GM12865 (cell line): ENCODE data around the gene BCAS4.
"Not testable (repeated sequence)": the region's sequence is repeated elsewhere in the genome, so short reads cannot be mapped to it uniquely, and the experiment has no call there.

Experiments used
- DNase-seq: peaks from one replicate; pipeline ENCODE4 v3.0.0; 2010; ENCODE audit warnings: low read depth
- H3K4me3 ChIP-seq: 2 replicates; pipeline ENCODE4 v1.5.1; 2011; ENCODE audit warnings: mild to moderate bottlenecking, low read depth, low read length, control low read depth
- CTCF ChIP-seq: IDR thresholded peaks from 2 replicates; pipeline ENCODE4 v1.5.1; 2011; ENCODE audit warnings: low read length, control low read depth, low read depth, inconsistent platforms; ENCODE audit not compliant: insufficient read depth; ENCODE audit errors: missing control alignments

The BCAS4 gene

GRCh38 chr20:50797142-50797541 lies 2.3 kb downstream of the BCAS4 start:
- no peak for TF ChIP-seq CTCF
- H3K4me3 ChIP-seq: peak overlapping the region; percentile 49

GRCh38 chr20:50798650-50799049 lies 3.8 kb downstream of the BCAS4 start:
- TF ChIP-seq CTCF: no peak
- peak; percentile 35 for DNase-seq
- H3K4me3 ChIP-seq: peak overlapping the region; percentile 71

More at GRCh38 chr20:50797142-50797541, 2.3 kb downstream of the BCAS4 start:
- DNase-seq: no peak

- peak overlapping the region; percentile 71 for H3K4me3 ChIP-seq
- peak; percentile 75 for DNase-seq
- no peak for TF ChIP-seq CTCF
Measured at GRCh38 chr20:50799176-50799889, 4.5 kb downstream of the BCAS4 start.

GRCh38 chr20:50799890-50800550 lies 5.2 kb downstream of the BCAS4 start:
- peak; percentile 81 for DNase-seq
- H3K4me3 ChIP-seq: peak overlapping the region; percentile 71
- no peak for TF ChIP-seq CTCF

GRCh38 chr20:50800986-50801746 lies 6.3 kb downstream of the BCAS4 start:
- DNase-seq: not testable (repeated sequence)

GRCh38 chr20:50801747-50802125 lies 6.9 kb downstream of the BCAS4 start:
- DNase-seq: no peak
- TF ChIP-seq CTCF: no peak
- no peak overlapping the region for H3K4me3 ChIP-seq

More at GRCh38 chr20:50800986-50801746, 6.3 kb downstream of the BCAS4 start:
- H3K4me3 ChIP-seq: not testable (repeated sequence)

GRCh38 chr20:50802289-50802688 lies 7.4 kb downstream of the BCAS4 start:
- no peak overlapping the region for H3K4me3 ChIP-seq
- DNase-seq: no peak
- no peak for TF ChIP-seq CTCF
